Measurements from ENCODE around the gene SPATA7. TPM values are rescaled to one million over a fixed set of nuclear protein-coding genes. Genes with fewer than 3 reads are reported as not detected.

Gene SPATA7
- total and polyA plus RNA-seq, 10 of the 15 experiments (the other 5 are each of a cell fraction or from before 2014, with no cell fraction given) = 0.39 to 3.0 (median 2.2) TPM

DNA sequence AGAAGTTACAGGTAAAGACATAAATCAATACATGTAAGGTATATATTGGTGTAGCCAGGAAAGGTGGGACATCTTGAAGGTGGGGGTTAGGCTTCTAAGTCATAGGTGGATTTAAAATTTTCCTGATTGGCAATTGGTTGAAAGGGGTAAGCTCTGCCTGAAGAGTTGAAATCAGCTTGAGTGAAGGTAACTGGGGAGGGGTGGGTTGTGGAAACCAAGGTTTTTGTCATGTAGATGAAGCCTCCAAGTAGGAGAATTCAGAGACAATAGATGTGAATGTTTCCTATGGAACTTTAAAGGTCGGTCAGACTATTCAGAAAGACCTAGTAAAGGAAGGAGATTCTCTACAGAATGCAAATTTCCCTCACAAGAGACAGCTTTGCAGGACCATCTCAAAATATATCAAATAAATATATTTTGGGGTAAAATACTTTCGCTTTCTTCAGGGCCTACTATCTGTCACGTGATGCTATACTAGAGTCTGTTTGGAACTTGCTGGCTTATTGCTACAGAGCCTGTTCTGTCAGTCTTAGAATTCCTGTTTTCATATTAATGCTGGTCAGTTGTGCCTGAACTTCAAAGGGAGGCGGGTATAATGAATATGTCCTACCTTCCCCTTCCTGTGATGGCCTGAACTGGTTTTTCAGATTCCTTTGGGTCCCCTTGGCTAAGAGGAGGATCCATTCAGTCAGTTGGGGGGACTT lies 20.6 kb upstream of the SPATA7 start:
- ChIA-PET POLR2A (no interaction called here), RAD21 (ENCODE audit: unreplicated experiment) (no interaction called here), CTCF (no interaction called here), SMC1A (ENCODE audit: uncharacterized antibody, unreplicated experiment) (no interaction called here)
- Histone ChIP-seq H3K79me2 (ENCODE audit: control insufficient read depth, insufficient read depth, low read length) (no peaks in the 10 kb centered on the region), H3K4me3 (no peak overlapping the region), H3K9me3 (replicated peaks; ENCODE audit: control insufficient read depth, insufficient read depth, low read length) (no peaks in the 10 kb centered on the region), H4K20me1 (ENCODE audit: control insufficient read depth, insufficient read depth) (no peaks in the 10 kb centered on the region), H2AFZ (ENCODE audit: control insufficient read depth, low read depth, low read length) (no peak overlapping the region), H3K27ac (ENCODE audit: control insufficient read depth, insufficient read depth) (no peak overlapping the region), H3K4me2 (ENCODE audit: control insufficient read depth, insufficient read depth) (no peak overlapping the region), H3K9ac (ENCODE audit: control insufficient read depth, insufficient read depth, low read length) (no peak overlapping the region), H3K36me3 (ENCODE audit: control insufficient read depth in 2 of 2, insufficient read depth in 2 of 2, low read length in 1 of 2) (no peaks in the 10 kb centered on the region), H3K27me3 (replicated peaks in 1 of 2; ENCODE audit: control insufficient read depth in 2 of 2, insufficient read depth in 2 of 2, low read length in 1 of 2) (no peaks in the 10 kb centered on the region), H3K4me1 (ENCODE audit: control insufficient read depth, insufficient read depth, low read length) (no peaks in the 10 kb centered on the region)
- intact Hi-C loops (cut with micrococcal nuclease; ENCODE audit: unreplicated experiment) = no loop called here
- FAIRE-seq (no peak), DNase-seq (ENCODE audit: low read depth, low spot score) (no peak), ATAC-seq (no peak)
- in situ Hi-C loops (cut with MboI) = no loop called here
- WGBS (ENCODE audit: insufficient coverage, insufficient replicate concordance, low lambda C conversion rate, missing lambda C conversion rate) = 8% methylated on average over 4 of the region's 4 CpGs
- no TSS peak for BruUV-seq (replicated peaks)
- TF ChIP-seq, protein P1, sequence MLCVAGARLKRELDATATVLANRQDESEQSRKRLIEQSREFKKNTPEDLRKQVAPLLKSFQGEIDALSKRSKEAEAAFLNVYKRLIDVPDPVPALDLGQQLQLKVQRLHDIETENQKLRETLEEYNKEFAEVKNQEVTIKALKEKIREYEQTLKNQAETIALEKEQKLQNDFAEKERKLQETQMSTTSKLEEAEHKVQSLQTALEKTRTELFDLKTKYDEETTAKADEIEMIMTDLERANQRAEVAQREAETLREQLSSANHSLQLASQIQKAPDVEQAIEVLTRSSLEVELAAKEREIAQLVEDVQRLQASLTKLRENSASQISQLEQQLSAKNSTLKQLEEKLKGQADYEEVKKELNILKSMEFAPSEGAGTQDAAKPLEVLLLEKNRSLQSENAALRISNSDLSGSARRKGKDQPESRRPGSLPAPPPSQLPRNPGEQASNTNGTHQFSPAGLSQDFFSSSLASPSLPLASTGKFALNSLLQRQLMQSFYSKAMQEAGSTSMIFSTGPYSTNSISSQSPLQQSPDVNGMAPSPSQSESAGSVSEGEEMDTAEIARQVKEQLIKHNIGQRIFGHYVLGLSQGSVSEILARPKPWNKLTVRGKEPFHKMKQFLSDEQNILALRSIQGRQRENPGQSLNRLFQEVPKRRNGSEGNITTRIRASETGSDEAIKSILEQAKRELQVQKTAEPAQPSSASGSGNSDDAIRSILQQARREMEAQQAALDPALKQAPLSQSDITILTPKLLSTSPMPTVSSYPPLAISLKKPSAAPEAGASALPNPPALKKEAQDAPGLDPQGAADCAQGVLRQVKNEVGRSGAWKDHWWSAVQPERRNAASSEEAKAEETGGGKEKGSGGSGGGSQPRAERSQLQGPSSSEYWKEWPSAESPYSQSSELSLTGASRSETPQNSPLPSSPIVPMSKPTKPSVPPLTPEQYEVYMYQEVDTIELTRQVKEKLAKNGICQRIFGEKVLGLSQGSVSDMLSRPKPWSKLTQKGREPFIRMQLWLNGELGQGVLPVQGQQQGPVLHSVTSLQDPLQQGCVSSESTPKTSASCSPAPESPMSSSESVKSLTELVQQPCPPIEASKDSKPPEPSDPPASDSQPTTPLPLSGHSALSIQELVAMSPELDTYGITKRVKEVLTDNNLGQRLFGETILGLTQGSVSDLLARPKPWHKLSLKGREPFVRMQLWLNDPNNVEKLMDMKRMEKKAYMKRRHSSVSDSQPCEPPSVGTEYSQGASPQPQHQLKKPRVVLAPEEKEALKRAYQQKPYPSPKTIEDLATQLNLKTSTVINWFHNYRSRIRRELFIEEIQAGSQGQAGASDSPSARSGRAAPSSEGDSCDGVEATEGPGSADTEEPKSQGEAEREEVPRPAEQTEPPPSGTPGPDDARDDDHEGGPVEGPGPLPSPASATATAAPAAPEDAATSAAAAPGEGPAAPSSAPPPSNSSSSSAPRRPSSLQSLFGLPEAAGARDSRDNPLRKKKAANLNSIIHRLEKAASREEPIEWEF (IDR thresholded peaks at IDR 0.05; ENCODE audit: insufficient replicate concordance, low read depth, low read length) = no peak
- no peak for TF ChIP-seq ZNF217 (IDR thresholded peaks at IDR 0.05)
- no peak for TF ChIP-seq RB1 (IDR thresholded peaks at IDR 0.05; ENCODE audit: borderline replicate concordance)
- TF ChIP-seq, protein P2, sequence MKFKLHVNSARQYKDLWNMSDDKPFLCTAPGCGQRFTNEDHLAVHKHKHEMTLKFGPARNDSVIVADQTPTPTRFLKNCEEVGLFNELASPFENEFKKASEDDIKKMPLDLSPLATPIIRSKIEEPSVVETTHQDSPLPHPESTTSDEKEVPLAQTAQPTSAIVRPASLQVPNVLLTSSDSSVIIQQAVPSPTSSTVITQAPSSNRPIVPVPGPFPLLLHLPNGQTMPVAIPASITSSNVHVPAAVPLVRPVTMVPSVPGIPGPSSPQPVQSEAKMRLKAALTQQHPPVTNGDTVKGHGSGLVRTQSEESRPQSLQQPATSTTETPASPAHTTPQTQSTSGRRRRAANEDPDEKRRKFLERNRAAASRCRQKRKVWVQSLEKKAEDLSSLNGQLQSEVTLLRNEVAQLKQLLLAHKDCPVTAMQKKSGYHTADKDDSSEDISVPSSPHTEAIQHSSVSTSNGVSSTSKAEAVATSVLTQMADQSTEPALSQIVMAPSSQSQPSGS (IDR thresholded peaks at IDR 0.05; ENCODE audit: low read length) = no peak
- TF ChIP-seq, protein P3, sequence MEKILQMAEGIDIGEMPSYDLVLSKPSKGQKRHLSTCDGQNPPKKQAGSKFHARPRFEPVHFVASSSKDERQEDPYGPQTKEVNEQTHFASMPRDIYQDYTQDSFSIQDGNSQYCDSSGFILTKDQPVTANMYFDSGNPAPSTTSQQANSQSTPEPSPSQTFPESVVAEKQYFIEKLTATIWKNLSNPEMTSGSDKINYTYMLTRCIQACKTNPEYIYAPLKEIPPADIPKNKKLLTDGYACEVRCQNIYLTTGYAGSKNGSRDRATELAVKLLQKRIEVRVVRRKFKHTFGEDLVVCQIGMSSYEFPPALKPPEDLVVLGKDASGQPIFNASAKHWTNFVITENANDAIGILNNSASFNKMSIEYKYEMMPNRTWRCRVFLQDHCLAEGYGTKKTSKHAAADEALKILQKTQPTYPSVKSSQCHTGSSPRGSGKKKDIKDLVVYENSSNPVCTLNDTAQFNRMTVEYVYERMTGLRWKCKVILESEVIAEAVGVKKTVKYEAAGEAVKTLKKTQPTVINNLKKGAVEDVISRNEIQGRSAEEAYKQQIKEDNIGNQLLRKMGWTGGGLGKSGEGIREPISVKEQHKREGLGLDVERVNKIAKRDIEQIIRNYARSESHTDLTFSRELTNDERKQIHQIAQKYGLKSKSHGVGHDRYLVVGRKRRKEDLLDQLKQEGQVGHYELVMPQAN (conservative IDR thresholded peaks at IDR 0.05) = no peak
- TF ChIP-seq, protein P4, sequence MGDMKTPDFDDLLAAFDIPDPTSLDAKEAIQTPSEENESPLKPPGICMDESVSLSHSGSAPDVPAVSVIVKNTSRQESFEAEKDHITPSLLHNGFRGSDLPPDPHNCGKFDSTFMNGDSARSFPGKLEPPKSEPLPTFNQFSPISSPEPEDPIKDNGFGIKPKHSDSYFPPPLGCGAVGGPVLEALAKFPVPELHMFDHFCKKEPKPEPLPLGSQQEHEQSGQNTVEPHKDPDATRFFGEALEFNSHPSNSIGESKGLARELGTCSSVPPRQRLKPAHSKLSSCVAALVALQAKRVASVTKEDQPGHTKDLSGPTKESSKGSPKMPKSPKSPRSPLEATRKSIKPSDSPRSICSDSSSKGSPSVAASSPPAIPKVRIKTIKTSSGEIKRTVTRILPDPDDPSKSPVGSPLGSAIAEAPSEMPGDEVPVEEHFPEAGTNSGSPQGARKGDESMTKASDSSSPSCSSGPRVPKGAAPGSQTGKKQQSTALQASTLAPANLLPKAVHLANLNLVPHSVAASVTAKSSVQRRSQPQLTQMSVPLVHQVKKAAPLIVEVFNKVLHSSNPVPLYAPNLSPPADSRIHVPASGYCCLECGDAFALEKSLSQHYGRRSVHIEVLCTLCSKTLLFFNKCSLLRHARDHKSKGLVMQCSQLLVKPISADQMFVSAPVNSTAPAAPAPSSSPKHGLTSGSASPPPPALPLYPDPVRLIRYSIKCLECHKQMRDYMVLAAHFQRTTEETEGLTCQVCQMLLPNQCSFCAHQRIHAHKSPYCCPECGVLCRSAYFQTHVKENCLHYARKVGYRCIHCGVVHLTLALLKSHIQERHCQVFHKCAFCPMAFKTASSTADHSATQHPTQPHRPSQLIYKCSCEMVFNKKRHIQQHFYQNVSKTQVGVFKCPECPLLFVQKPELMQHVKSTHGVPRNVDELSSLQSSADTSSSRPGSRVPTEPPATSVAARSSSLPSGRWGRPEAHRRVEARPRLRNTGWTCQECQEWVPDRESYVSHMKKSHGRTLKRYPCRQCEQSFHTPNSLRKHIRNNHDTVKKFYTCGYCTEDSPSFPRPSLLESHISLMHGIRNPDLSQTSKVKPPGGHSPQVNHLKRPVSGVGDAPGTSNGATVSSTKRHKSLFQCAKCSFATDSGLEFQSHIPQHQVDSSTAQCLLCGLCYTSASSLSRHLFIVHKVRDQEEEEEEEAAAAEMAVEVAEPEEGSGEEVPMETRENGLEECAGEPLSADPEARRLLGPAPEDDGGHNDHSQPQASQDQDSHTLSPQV (IDR thresholded peaks at IDR 0.05) = no peak
- TF ChIP-seq, protein P5, sequence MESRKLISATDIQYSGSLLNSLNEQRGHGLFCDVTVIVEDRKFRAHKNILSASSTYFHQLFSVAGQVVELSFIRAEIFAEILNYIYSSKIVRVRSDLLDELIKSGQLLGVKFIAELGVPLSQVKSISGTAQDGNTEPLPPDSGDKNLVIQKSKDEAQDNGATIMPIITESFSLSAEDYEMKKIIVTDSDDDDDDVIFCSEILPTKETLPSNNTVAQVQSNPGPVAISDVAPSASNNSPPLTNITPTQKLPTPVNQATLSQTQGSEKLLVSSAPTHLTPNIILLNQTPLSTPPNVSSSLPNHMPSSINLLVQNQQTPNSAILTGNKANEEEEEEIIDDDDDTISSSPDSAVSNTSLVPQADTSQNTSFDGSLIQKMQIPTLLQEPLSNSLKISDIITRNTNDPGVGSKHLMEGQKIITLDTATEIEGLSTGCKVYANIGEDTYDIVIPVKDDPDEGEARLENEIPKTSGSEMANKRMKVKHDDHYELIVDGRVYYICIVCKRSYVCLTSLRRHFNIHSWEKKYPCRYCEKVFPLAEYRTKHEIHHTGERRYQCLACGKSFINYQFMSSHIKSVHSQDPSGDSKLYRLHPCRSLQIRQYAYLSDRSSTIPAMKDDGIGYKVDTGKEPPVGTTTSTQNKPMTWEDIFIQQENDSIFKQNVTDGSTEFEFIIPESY (IDR thresholded peaks at IDR 0.05) = no peak

Measured in GM12878 (cell line).